ENCODE measurements around the gene PLD4.
"Not testable (repeated sequence)": the region's sequence is repeated elsewhere in the genome, so short reads cannot be mapped to it uniquely, and the experiment has no call there.

The PLD4 gene

GRCh38 chr14:104900639-104901512 lies 23.8 kb upstream of the PLD4 start:
- DNase-seq = no peak

DNA sequence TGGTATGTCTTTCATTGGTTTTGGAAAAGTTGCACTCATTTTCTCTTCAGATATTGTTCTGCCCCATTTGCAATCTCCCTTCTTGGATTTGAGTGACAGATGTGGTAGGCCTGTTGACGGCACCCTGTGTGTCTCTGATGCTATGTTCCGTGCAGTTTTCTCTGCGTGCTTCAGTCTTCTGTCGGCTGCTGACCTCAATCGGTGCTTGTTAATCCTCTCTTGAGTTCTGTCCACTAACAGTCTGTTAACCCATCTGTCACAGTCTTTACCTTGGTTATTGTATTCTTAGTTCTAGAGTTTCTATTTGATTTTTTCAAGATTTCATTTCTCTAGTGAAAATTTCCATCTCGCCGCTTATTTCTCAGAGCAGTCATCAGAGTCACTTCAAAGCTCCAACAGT lies 20.7 kb upstream of the PLD4 start:
- DNase-seq = no peak

- DNase-seq = not testable (repeated sequence)
These were observed 19.8 kb upstream of the PLD4 start for GRCh38 chr14:104904650-104905578.

DNA sequence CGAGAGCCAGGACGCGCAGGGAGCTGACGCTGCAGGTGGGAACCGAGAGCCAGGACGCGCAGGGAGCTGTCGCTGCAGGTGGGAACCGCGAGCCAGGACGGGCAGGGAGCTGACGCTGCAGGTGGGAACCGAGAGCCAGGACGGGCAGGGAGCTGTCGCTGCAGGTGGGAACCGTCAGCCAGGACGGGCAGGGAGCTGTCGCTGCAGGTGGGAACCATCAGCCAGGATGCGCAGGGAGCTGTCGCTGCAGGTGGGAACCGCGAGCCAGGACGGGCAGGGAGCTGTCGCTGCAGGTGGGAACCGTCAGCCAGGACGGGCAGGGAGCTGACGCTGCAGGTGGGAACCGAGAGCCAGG lies 19.1 kb upstream of the PLD4 start:
- DNase-seq = not testable (repeated sequence)

DNA sequence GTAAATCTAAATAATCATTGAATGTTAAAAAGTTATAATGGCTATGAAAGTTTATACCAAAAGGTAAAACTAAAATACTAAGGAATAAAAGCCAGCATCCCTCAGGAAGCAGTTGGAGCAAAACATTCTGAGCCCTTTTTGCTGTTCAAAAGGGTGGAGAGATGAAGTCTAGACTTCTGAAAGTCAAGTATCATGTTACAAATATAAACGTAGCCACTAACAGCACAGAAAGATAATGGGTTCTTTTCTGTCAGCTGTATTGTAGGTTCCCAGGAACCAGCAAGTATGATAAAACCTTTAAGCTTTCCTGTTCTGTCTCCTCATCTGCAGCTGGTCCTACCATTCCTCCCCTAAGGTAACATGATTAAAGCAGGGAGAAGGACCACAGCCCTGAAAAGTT lies 16.4 kb upstream of the PLD4 start:
- DNase-seq = no peak

DNA sequence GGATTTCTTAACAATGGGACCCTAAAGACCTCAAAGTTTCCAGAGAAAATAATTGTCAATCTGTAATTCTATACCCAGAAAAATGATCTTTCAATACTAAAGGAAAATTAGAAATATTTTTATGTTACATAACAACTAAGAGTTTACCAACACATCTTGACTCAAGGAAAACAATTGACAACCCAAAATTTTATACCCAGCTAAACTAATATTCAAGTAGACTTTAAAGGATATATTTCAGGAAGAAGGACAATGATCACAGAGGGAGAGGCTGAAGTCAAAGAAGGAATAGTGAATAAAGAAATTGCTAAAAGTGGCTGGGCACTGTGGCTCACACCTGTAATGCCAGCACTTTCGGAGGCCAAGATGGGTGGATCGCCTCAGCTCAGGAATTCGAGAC lies 12.6 kb upstream of the PLD4 start:
- DNase-seq = no peak

- DNase-seq = no peak
These were observed 11.2 kb upstream of the PLD4 start for GRCh38 chr14:104913435-104913834.

DNA sequence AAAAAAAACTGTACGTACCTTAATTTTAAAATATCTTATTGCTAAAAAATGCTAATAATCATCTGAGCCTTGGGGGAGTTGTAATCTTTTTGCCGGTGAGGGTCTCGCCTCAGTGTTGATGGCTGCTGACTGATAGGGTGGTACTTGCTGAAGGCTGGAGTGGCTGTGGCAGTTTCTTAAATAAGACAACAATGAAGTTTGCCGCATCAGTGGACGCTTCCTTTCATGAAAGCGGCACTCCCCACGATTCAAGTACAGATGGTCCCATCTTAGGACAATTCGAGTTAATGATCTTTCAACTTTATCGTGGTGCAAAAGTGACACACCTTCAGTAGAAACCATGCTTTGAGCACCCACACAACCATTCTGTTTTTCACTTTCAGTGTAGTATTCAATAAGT lies 7.6 kb upstream of the PLD4 start:
- no peak for DNase-seq

DNA sequence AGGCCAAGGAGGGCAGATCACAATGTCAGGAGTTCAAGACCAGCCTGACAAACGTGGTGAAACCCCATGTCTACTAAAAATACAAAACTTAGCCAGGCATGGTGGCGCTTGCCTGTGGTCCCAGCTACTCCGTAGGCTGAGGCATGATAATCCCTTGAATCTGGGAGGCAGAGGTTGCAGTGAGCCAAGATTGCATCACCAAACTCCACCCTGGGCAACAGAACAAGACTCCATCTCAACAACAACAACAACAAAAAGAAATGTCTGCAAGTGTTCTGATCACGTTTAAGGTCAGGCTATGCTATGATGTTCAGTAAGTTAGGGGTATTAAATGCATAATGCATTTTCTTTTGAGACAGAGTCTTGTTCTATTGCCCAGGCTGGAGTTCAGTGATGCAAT lies 6.7 kb upstream of the PLD4 start:
- no peak for DNase-seq

GRCh38 chr14:104919152-104919992 lies 5.3 kb upstream of the PLD4 start:
- not testable (repeated sequence) for DNase-seq

GRCh38 chr14:104919993-104920315 lies 4.7 kb upstream of the PLD4 start:
- DNase-seq = no peak

- no peak for DNase-seq
These were observed 849 bp upstream of the PLD4 start for GRCh38 chr14:104923640-104924420.

GRCh38 chr14:104925214-104925854 lies 655 bp downstream of the PLD4 start:
- no peak for DNase-seq

DNA sequence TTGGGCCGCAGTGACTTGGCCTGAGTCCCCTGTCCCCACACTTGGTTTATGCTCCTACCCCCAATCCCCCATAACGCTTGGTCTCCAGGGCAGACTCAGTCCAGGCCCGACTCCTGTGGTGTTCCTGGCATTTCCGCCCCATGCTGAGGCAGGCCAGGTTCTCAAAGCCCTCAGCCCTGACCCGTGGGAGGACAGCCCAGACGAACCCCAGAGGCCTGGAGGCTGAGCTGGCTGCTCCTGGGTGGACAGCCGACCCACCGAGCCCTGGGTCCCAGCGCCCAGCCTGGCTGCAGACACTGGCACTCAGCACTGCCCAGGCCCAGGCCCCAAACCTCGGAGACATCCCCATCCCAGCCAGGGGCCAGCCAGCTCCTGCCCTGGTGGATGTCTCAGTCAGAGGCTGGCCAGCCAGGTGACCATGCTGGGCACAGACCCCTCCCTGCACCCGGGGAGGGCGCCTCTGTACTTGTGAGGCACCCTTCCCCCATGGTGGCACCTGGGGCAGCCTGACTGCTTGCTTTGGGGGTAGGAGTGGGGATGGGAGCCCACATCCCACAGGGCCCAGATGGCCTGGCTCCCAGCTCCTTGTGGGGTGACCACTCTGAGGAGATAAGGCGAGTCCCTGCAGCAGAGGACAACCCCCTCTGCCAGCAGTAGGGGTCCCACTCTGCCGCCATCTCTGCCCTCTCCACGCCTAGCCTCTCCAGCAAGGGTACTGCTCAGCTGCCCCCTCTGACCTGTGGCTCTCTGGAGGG lies 1.4 kb downstream of the PLD4 start:
- DNase-seq = no peak

GRCh38 chr14:104926619-104927431 lies 2.1 kb downstream of the PLD4 start:
- DNase-seq = no peak

DNA sequence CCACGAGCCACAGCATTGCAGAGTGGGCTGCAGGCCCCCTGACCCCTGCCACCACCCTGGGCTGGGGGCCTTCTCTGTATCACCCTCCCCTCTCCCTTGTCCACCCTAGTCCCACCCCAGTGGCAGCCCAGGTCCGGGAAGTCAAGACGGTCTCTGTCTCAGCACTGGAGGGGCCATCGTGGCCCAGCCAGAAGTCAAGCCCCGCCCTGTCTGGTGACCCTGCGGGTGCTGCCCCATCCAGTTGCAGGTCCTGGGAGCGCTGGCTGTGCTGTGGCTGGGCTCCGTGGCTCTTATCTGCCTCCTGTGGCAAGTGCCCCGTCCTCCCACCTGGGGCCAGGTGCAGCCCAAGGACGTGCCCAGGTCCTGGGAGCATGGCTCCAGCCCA lies 2.7 kb downstream of the PLD4 start:
- no peak for DNase-seq

DNA sequence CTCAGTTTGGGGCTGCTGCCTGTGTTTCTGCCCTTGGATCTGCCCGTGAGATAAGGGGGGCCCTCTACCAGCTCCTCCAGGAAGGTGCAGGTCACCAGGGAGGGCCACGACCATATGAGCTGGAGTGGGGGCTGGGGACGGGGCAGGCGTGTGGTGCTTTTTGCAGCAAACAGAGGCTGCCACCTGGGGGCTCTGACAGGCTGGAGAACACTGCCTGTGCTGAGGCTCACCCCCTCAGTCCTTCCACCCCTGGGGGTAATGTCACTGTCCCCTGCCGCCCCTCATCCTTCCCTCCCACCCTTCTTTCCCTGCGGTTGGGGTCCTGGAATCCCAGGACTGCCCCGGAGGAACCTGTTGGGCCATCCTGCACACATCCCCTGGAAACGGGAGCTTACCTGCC lies 3.2 kb downstream of the PLD4 start:
- no peak for DNase-seq

- DNase-seq = no peak
These were observed 3.9 kb downstream of the PLD4 start for GRCh38 chr14:104928391-104929133.

Data from activated CD4-positive, alpha-beta T cell treated with anti-CD3 and anti-CD28 coated beads, Interleukin-2, amount 50 U/mL, for 1 hour (primary cell).